ENCODE measurements around the gene HOMEZ.

HOMEZ gene

GRCh38 chr14:23322568-23323517 lies 36.9 kb upstream of the HOMEZ start:
- Histone ChIP-seq H3K4me3 (ENCODE audit: low read length in 2 of 2) (peak overlapping the region; percentile 93 to 94), H3K4me1 (ENCODE audit: control insufficient read depth in 2 of 2, insufficient read depth in 2 of 2, low read length in 2 of 2) (peaks cover 13 to 16% of the 10 kb centered on the region in 2 donors), H3K27ac (ENCODE audit: low read depth in 2 of 2, low read length in 2 of 2) (peak overlapping the region in 1 of 2 donors; percentile 88), H3K27me3 (ENCODE audit: control insufficient read depth in 2 of 2, insufficient read depth in 2 of 2, low read length in 2 of 2) (no peaks in the 10 kb centered on the region), H3K36me3 (ENCODE audit: control insufficient read depth in 2 of 2, insufficient read depth in 2 of 2, low read length in 2 of 2) (peaks cover 16 to 24% of the 10 kb centered on the region in 2 donors), H3K9me3 (ENCODE audit: control insufficient read depth in 2 of 2, low read length in 2 of 2) (no peaks in the 10 kb centered on the region), H3K9ac (ENCODE audit: low read depth in 1 of 2, low read length in 2 of 2) (peak overlapping the region; percentile 89 to 91)

- peaks cover 13 to 16% of the 10 kb centered on the region in 2 donors for H3K4me1 ChIP-seq (ENCODE audit: control insufficient read depth in 2 of 2, insufficient read depth in 2 of 2, low read length in 2 of 2)
- H3K27ac ChIP-seq (ENCODE audit: low read depth in 2 of 2, low read length in 2 of 2), result peak overlapping the region; percentile 88
- peak overlapping the region; percentile 89 to 91 for H3K9ac ChIP-seq (ENCODE audit: low read depth in 1 of 2, low read length in 2 of 2)
- no peaks in the 10 kb centered on the region for H3K27me3 ChIP-seq (ENCODE audit: control insufficient read depth in 2 of 2, insufficient read depth in 2 of 2, low read length in 2 of 2)
- peak overlapping the region; percentile 93 to 94 for H3K4me3 ChIP-seq (ENCODE audit: low read length in 2 of 2)
- H3K36me3 ChIP-seq (ENCODE audit: control insufficient read depth in 2 of 2, insufficient read depth in 2 of 2, low read length in 2 of 2), result peaks cover 16 to 24% of the 10 kb centered on the region in 2 donors
- H3K9me3 ChIP-seq (ENCODE audit: control insufficient read depth in 2 of 2, low read length in 2 of 2), result no peaks in the 10 kb centered on the region
Observed at GRCh38 chr14:23321572-23322547, 35.9 kb upstream of the HOMEZ start.

GRCh38 chr14:23320584-23321571 lies 34.9 kb upstream of the HOMEZ start, which contains the start of gene PABPN1:
Gene PABPN1 (plus strand): TSS chr14:23321457. CDS start chr14:23321470, 13 bp downstream.
- peak within 1 kb of the TSS; percentile 88 to 92 for H3K27ac ChIP-seq (ENCODE audit: low read depth in 2 of 2, low read length in 2 of 2)
- H3K4me1 ChIP-seq (ENCODE audit: control insufficient read depth in 2 of 2, insufficient read depth in 2 of 2, low read length in 2 of 2), result peaks cover 13 to 16% of the 10 kb centered on the region in 2 donors
- H3K9me3 ChIP-seq (ENCODE audit: control insufficient read depth in 2 of 2, low read length in 2 of 2), result no peaks in the 10 kb centered on the region
- H3K27me3 ChIP-seq (ENCODE audit: control insufficient read depth in 2 of 2, insufficient read depth in 2 of 2, low read length in 2 of 2), result no peaks in the 10 kb centered on the region
- peaks cover 16 to 24% of the 10 kb centered on the region in 2 donors for H3K36me3 ChIP-seq (ENCODE audit: control insufficient read depth in 2 of 2, insufficient read depth in 2 of 2, low read length in 2 of 2)
- peak within 1 kb of the TSS; percentile 93 to 94 for H3K4me3 ChIP-seq (ENCODE audit: low read length in 2 of 2)
- H3K9ac ChIP-seq (ENCODE audit: low read depth in 1 of 2, low read length in 2 of 2), result peak within 1 kb of the TSS; percentile 89 to 91

DNA sequence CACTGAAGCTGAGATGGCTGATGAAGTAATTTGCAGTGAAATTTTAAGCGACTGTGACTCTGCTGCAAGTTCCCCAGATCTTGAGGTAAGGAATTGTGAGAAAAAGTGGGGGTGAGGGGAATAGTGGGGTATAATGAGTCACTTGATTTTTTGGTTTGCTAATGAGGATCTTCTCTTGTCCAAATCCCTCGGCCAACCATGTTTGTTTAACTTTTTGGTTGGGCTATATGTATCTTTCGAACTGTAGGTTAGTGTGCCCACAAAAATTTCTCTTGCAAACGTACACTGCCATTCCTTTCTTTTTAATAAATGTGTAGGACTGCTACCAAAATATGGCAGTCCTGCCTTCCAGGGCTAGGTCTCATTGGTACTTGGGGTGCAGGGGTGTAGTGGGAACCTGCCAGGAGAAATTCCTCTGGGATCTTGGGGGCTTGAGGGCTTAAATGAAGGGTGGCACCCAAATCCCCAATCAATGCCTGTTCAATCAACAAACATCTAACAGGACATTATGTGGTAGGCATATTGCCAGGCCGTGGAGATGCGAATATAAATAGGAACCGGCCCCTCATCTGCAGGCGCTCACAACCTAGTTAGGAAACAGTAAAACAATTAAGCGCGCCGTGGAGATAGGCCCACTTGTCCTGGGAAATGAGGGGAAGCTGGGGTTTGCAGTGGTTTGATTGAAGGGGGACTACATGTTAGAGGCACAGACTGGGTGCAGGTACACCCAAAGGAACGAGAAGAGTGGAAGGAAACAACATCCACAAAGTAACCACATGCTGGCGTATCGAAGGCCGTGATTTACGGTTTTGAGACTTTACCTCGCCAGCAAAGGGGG lies 34.0 kb upstream of the HOMEZ start:
- Histone ChIP-seq H3K27ac (ENCODE audit: low read depth in 2 of 2, low read length in 2 of 2) (peak overlapping the region; percentile 86 to 92), H3K36me3 (ENCODE audit: control insufficient read depth in 2 of 2, insufficient read depth in 2 of 2, low read length in 2 of 2) (peaks cover 12 to 20% of the 10 kb centered on the region in 2 donors), H3K9ac (ENCODE audit: low read depth in 1 of 2, low read length in 2 of 2) (peak overlapping the region; percentile 17 to 53), H3K4me3 (ENCODE audit: low read length in 2 of 2) (peak overlapping the region; percentile 67 to 74), H3K27me3 (ENCODE audit: control insufficient read depth in 2 of 2, insufficient read depth in 2 of 2, low read length in 2 of 2) (no peaks in the 10 kb centered on the region), H3K4me1 (ENCODE audit: control insufficient read depth in 2 of 2, insufficient read depth in 2 of 2, low read length in 2 of 2) (peaks cover 13 to 16% of the 10 kb centered on the region in 2 donors), H3K9me3 (ENCODE audit: control insufficient read depth in 2 of 2, low read length in 2 of 2) (no peaks in the 10 kb centered on the region)

- no peak overlapping the region for H3K9ac ChIP-seq (ENCODE audit: low read depth in 1 of 2, low read length in 2 of 2)
- peaks cover 5 to 6% of the 10 kb centered on the region in 2 donors for H3K4me1 ChIP-seq (ENCODE audit: control insufficient read depth in 2 of 2, insufficient read depth in 2 of 2, low read length in 2 of 2)
- H3K36me3 ChIP-seq (ENCODE audit: control insufficient read depth in 2 of 2, insufficient read depth in 2 of 2, low read length in 2 of 2), result peaks cover 0 to 5% of the 10 kb centered on the region in 2 donors
- H3K27me3 ChIP-seq (ENCODE audit: control insufficient read depth in 2 of 2, insufficient read depth in 2 of 2, low read length in 2 of 2), result no peaks in the 10 kb centered on the region
- no peaks in the 10 kb centered on the region for H3K9me3 ChIP-seq (ENCODE audit: control insufficient read depth in 2 of 2, low read length in 2 of 2)
- H3K4me3 ChIP-seq (ENCODE audit: low read length in 2 of 2), result no peak overlapping the region
- no peak overlapping the region for H3K27ac ChIP-seq (ENCODE audit: low read depth in 2 of 2, low read length in 2 of 2)
Observed at GRCh38 chr14:23316300-23316699, 30.4 kb upstream of the HOMEZ start.

DNA sequence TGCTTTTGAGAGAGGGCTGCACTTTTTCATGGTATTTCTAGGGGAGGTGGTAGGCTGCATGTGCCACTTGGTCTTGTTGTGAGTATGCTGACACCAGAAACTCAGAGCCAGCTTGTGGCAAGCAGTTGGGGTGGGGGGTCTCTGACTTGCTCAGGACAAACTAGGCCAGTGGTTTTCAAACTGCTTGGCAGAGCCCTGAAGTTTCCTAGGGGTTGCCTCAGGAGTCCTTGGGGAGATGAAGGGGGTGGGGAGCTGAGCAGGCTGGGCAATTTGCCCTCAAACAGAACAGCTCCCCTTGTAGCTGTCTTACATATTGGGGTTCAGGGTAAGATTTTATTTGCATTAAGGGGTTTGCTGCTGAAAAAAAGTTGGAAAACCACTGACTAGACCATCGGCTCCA lies 24.6 kb upstream of the HOMEZ start:
- H3K27me3 ChIP-seq (ENCODE audit: control insufficient read depth in 2 of 2, insufficient read depth in 2 of 2, low read length in 2 of 2), result no peaks in the 10 kb centered on the region
- peaks cover 29 to 37% of the 10 kb centered on the region in 2 donors for H3K4me1 ChIP-seq (ENCODE audit: control insufficient read depth in 2 of 2, insufficient read depth in 2 of 2, low read length in 2 of 2)

DNA sequence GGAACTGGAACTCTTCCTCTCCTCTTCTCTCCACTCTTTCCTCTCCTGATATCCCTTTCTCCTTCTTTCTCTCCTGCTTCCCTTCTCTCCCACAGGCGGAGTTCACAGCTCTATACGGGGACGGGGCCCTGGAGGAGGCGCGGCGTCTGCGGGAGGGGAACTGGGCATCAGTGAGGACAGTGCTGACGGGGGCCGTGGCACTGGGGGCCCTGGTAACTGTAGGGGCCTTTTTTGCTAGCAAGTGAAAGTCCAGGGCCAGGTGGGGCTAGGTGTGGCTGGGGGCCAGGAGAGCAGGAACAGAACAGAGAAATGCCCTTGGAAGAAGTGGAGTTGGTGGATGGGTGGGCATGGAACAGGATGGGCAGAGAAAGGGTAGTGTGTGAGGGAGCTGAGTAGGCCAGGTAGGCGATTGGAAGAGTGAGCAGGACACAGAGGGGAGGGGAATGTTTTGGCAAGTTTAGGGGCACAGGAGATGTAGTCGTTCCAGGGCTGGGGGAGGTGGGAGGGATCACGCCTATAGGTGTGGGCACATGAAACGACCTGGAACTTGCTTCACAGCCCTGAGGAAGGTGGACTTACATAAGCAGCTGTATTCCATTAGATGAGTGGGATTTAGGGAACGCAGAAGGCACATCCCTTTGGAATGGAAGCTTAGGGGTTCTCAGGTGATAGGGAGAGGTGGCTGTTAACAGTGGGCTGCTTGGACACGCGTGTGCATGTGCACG lies 23.0 kb upstream of the HOMEZ start:
- peak overlapping the region in 1 of 2 donors; percentile 36 for H3K4me3 ChIP-seq (ENCODE audit: low read length in 2 of 2)
- no peaks in the 10 kb centered on the region for H3K27me3 ChIP-seq (ENCODE audit: control insufficient read depth in 2 of 2, insufficient read depth in 2 of 2, low read length in 2 of 2)

More for the DNA sequence above, 24.6 kb upstream of the HOMEZ start:
- Histone ChIP-seq H3K36me3 (ENCODE audit: control insufficient read depth in 2 of 2, insufficient read depth in 2 of 2, low read length in 2 of 2) (peaks cover 16 to 31% of the 10 kb centered on the region in 2 donors), H3K27ac (ENCODE audit: low read depth in 2 of 2, low read length in 2 of 2) (no peak overlapping the region), H3K9ac (ENCODE audit: low read depth in 1 of 2, low read length in 2 of 2) (no peak overlapping the region), H3K9me3 (ENCODE audit: control insufficient read depth in 2 of 2, low read length in 2 of 2) (no peaks in the 10 kb centered on the region), H3K4me3 (ENCODE audit: low read length in 2 of 2) (no peak overlapping the region)

More for the DNA sequence above, 23.0 kb upstream of the HOMEZ start:
- H3K9me3 ChIP-seq (ENCODE audit: control insufficient read depth in 2 of 2, low read length in 2 of 2), result no peaks in the 10 kb centered on the region
- peaks cover 16 to 31% of the 10 kb centered on the region in 2 donors for H3K36me3 ChIP-seq (ENCODE audit: control insufficient read depth in 2 of 2, insufficient read depth in 2 of 2, low read length in 2 of 2)
- no peak overlapping the region for H3K9ac ChIP-seq (ENCODE audit: low read depth in 1 of 2, low read length in 2 of 2)
- peaks cover 31 to 42% of the 10 kb centered on the region in 2 donors for H3K4me1 ChIP-seq (ENCODE audit: control insufficient read depth in 2 of 2, insufficient read depth in 2 of 2, low read length in 2 of 2)
- H3K27ac ChIP-seq (ENCODE audit: low read depth in 2 of 2, low read length in 2 of 2), result no peak overlapping the region
